WI38 (cell line): ENCODE results near the gene ZMIZ1.

Source experiments
- H3K4me3 ChIP-seq: 2 replicates; pipeline ENCODE4 v1.5.1; 2011; ENCODE audit warnings: low read depth, mild to moderate bottlenecking, control low read depth, low read length
- CTCF ChIP-seq: IDR thresholded peaks from 2 replicates; pipeline ENCODE4 v1.5.1; 2012; ENCODE audit warnings: low read depth, mild to moderate bottlenecking, control low read depth, low read length

Gene ZMIZ1

GRCh38 chr10:79353000-79353406, 284.2 kb downstream of the ZMIZ1 start:
- H3K4me3 ChIP-seq: no peak overlapping the region
- TF ChIP-seq CTCF: no peak

GRCh38 chr10:79353726-79354125, 285.0 kb downstream of the ZMIZ1 start:
- TF ChIP-seq CTCF: no peak
- H3K4me3 ChIP-seq: no peak overlapping the region

- H3K4me3 ChIP-seq: no peak overlapping the region
- TF ChIP-seq CTCF: no peak
Observed at GRCh38 chr10:79354141-79354540, 285.4 kb downstream of the ZMIZ1 start.

GRCh38 chr10:79354615-79355014, 285.8 kb downstream of the ZMIZ1 start:
- no peak overlapping the region for H3K4me3 ChIP-seq
- TF ChIP-seq CTCF: no peak

GRCh38 chr10:79355420-79356017, 286.8 kb downstream of the ZMIZ1 start:
- TF ChIP-seq CTCF: no peak
- no peak overlapping the region for H3K4me3 ChIP-seq

GRCh38 chr10:79356104-79356503, 287.3 kb downstream of the ZMIZ1 start:
- TF ChIP-seq CTCF: no peak
- no peak overlapping the region for H3K4me3 ChIP-seq

- H3K4me3 ChIP-seq: no peak overlapping the region
- TF ChIP-seq CTCF: no peak
Observed at GRCh38 chr10:79357180-79357579, 288.4 kb downstream of the ZMIZ1 start.
